ENCODE data around the gene KSR1.

DNA sequence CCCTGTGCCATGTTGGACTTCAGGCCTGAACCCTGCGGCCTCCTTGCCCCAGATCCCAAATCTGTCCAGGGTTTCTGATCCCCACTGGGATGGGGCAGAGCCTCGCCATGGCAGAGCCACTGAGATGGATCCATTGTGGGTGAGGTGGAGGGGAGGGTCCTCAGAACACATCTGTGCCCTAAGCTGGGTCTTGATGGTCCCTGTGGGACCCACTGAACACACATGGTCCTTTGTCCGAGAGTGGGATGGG, 38.0 kb upstream of the KSR1 start:
- TF ChIP-seq, protein P1, sequence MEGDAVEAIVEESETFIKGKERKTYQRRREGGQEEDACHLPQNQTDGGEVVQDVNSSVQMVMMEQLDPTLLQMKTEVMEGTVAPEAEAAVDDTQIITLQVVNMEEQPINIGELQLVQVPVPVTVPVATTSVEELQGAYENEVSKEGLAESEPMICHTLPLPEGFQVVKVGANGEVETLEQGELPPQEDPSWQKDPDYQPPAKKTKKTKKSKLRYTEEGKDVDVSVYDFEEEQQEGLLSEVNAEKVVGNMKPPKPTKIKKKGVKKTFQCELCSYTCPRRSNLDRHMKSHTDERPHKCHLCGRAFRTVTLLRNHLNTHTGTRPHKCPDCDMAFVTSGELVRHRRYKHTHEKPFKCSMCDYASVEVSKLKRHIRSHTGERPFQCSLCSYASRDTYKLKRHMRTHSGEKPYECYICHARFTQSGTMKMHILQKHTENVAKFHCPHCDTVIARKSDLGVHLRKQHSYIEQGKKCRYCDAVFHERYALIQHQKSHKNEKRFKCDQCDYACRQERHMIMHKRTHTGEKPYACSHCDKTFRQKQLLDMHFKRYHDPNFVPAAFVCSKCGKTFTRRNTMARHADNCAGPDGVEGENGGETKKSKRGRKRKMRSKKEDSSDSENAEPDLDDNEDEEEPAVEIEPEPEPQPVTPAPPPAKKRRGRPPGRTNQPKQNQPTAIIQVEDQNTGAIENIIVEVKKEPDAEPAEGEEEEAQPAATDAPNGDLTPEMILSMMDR (conservative IDR thresholded peaks at IDR 0.05) = no peak
- no peak for TF ChIP-seq ZFX (IDR thresholded peaks at IDR 0.05)
